ENCODE measurements around the gene REEP1.
"Not testable (repeated sequence)": the region's sequence is repeated elsewhere in the genome, so short reads cannot be mapped to it uniquely, and the experiment has no call there.

- not testable (repeated sequence) for TF ChIP-seq CTCF (IDR thresholded peaks at IDR 0.05); ZFX (IDR thresholded peaks at IDR 0.05; ENCODE audit: borderline replicate concordance)
These were observed 8.5 kb upstream of the REEP1 start for GRCh38 chr2:86345783-86346370.
